A673 (cell line): ENCODE results near the gene TGM6. TPM values are rescaled to one million over a fixed set of nuclear protein-coding genes. Genes with fewer than 3 reads are reported as not detected.

Experiments used
- BruUV-seq: library from RNA; stranded (reverse); fragments of 400-500 nt; replicated peaks from 2 replicates; lab custom pipeline; 2021; lab: Mats Ljungman, UMichigan
- CTCF ChIA-PET: fragments of 300-600 bp; sonication (Branson Sonifier 250); formaldehyde crosslinking; loops from one replicate; lab custom pipeline; 2022; ENCODE audit warnings: antibody characterized with exemption; lab: Charles Lee
- POLR2A ChIA-PET: fragments of 300-600 bp; sonication (Branson Sonifier 250); formaldehyde crosslinking; loops from one replicate; lab custom pipeline; 2022; ENCODE audit warnings: antibody characterized with exemption; ENCODE audit not compliant: low non-redundant PET; lab: Charles Lee
- DNase-seq: peaks from one replicate; pipeline ENCODE4 v3.0.0-alpha.2; 2015; ENCODE audit warnings: low spot score
- H3K27ac ChIP-seq: fragments of 200-600 bp; sonication (generic); 2 replicates; pipeline ENCODE4 v1.5.1; 2016; ENCODE audit warnings: mixed run types, low read depth, mild to moderate bottlenecking, mixed read lengths, antibody characterized with exemption, low read length; ENCODE audit not compliant: poor library complexity, severe bottlenecking
- H3K27me3 ChIP-seq: fragments of 200-600 bp; sonication (generic); replicated peaks from 2 replicates; pipeline ENCODE4 v1.6.1; 2017; ENCODE audit warnings: mixed run types, low read depth, mild to moderate bottlenecking, mixed read lengths, antibody characterized with exemption, low read length; ENCODE audit not compliant: insufficient read depth, poor library complexity
- H3K36me3 ChIP-seq: fragments of 200-600 bp; sonication (generic); 2 replicates; pipeline ENCODE4 v1.6.1; 2016; ENCODE audit warnings: mixed run types, mild to moderate bottlenecking, mixed read lengths, antibody characterized with exemption, low read length; ENCODE audit not compliant: insufficient read depth, poor library complexity, severe bottlenecking
- H3K4me1 ChIP-seq: fragments of 200-600 bp; sonication (generic); 2 replicates; pipeline ENCODE4 v1.6.1; 2017; ENCODE audit warnings: mixed run types, mild to moderate bottlenecking, mixed read lengths, antibody characterized with exemption, low read length; ENCODE audit not compliant: insufficient read depth, poor library complexity, severe bottlenecking
- H3K4me3 ChIP-seq: fragments of 200-600 bp; sonication (generic); 2 replicates; pipeline ENCODE4 v1.5.1; 2016; ENCODE audit warnings: low read depth, mixed run types, mild to moderate bottlenecking, mixed read lengths, low read length; ENCODE audit not compliant: poor library complexity, severe bottlenecking
- H3K9me3 ChIP-seq: fragments of 200-600 bp; sonication (generic); 2 replicates; pipeline ENCODE4 v1.6.1; 2016; ENCODE audit warnings: mixed run types, low read depth, mild to moderate bottlenecking, mixed read lengths, antibody characterized with exemption, low read length; ENCODE audit not compliant: poor library complexity, severe bottlenecking
- CTCF ChIP-seq: fragments of 300-800, 200-600 bp; sonication (generic); conservative IDR thresholded peaks from 2 replicates; pipeline ENCODE4 v1.5.1; 2017; ENCODE audit warnings: low read depth, mild to moderate bottlenecking, antibody characterized with exemption, low read length, moderate library complexity, mixed read lengths
- EZH2 ChIP-seq: fragments of 200-600 bp; sonication (generic); IDR thresholded peaks from 2 replicates; pipeline ENCODE4 v1.6.1; 2017; ENCODE audit warnings: borderline replicate concordance, low read depth, mild to moderate bottlenecking, mixed read lengths, antibody characterized with exemption, low read length; ENCODE audit not compliant: poor library complexity, severe bottlenecking
- intact Hi-C: fragments of 100-400 bp; cut with micrococcal nuclease; formaldehyde crosslinking; loops from one replicate; pipeline ENCODE4 v1.10.0; 2022; ENCODE audit not compliant: unreplicated experiment
- total RNA-seq: library from RNA; stranded (reverse); gene quantifications from 2 replicates; pipeline ENCODE4 v1.2.3, GENCODE V29; 2021

The TGM6 gene
- total RNA-seq, 1 experiment from 2014 or later: not detected

DNA sequence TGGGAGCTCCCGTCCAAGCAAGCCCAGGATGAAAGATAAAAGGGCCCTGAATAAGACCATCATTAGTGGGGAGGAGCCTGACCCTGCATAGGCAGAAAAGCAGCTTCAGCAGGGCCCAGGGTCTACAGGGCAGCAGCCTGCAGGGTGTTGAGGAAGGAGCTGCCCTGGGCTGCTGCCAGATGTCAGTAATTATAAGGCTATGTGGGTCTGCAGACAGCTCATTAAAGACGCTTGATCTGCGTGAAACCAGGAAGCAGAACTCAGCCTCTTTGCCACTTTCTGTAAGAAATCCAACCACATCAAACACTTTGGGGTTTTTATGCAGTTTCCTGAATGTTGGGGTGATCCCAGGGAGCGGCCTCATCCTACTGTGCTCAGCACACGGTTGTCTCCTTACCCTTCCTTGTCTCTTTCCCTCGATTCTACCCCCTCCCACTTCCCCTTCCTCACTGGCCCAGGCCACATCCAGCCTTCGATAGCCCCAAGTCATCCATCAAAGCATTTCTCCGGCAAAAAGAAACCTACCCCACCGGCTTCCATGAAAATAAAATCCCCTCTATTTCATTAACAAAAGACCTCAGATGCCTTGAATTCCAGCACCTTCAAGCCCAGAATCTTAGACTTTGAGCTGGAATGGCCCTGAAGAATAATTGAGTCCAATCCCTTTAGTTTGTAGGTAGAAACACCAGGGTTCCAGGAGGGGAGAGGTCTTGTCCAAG is 1.0 kb upstream of the TGM6 start:
- Histone ChIP-seq H3K36me3 (no peaks in the 10 kb centered on the region), H3K4me3 (no peak overlapping the region), H3K4me1 (no peaks in the 10 kb centered on the region), H3K27ac (no peak overlapping the region), H3K27me3 (peaks cover 5% of the 10 kb centered on the region), H3K9me3 (no peaks in the 10 kb centered on the region)
- no TSS peak for BruUV-seq
- intact Hi-C loops: no loop called here
- no peak for TF ChIP-seq CTCF
- TF ChIP-seq EZH2: no peak
- peak; percentile 7 for DNase-seq
- ChIA-PET CTCF (no interaction called here), POLR2A (no interaction called here)

GRCh38 chr20:2381303-2381702 is 602 bp downstream of the TGM6 start:
- H3K4me3 ChIP-seq: no peak overlapping the region
- TF ChIP-seq CTCF (no peak), EZH2 (no peak)
- ChIA-PET POLR2A (no interaction called here), CTCF (no interaction called here)
- no TSS peak for BruUV-seq
- intact Hi-C loops: no loop called here
- no peaks in the 10 kb centered on the region for H3K36me3 ChIP-seq
- H3K27me3 ChIP-seq: peaks cover 5% of the 10 kb centered on the region
- H3K9me3 ChIP-seq: no peaks in the 10 kb centered on the region
- DNase-seq: no peak
- H3K27ac ChIP-seq: no peak overlapping the region
- H3K4me1 ChIP-seq: no peaks in the 10 kb centered on the region

- Histone ChIP-seq H3K4me3 (no peak overlapping the region), H3K36me3 (no peaks in the 10 kb centered on the region), H3K27ac (no peak overlapping the region), H3K27me3 (peaks cover 4% of the 10 kb centered on the region), H3K9me3 (peaks cover 3% of the 10 kb centered on the region), H3K4me1 (no peaks in the 10 kb centered on the region)
- no peak for TF ChIP-seq CTCF
- no peak for TF ChIP-seq EZH2
- no peak for DNase-seq
- BruUV-seq: no TSS peak
- intact Hi-C loops: no loop called here
- ChIA-PET POLR2A (no interaction called here), CTCF (no interaction called here)
Measured at GRCh38 chr20:2382833-2383232, 2.1 kb downstream of the TGM6 start.
